Right lobe of liver (tissue), 6 donors: Measurements from ENCODE around the gene CARD19. TPM values are rescaled to one million over a fixed set of nuclear protein-coding genes. Genes with fewer than 3 reads are reported as not detected.

Experiments
- ATAC-seq, 4 donors: fragments of 200-7000 bp; cut with Tn5 transposase; one replicate each; pipeline ENCODE4 v1.9.1; 2020; ENCODE audit warnings: mild to moderate bottlenecking in 4 of 4, moderate library complexity in 4 of 4
- DNase-seq, 3 donors: peaks; one replicate each; pipeline ENCODE4 v3.0.0-alpha.2; 2020
- H3K27ac ChIP-seq, 3 donors: fragments of 200-600 bp; one replicate each; pipeline ENCODE4 v1.8.0; 2022
- H3K27me3 ChIP-seq, 2 donors: fragments of 200-600 bp; one replicate each; pipeline ENCODE4 v1.8.0; 2022
- H3K36me3 ChIP-seq, 4 donors: fragments of 200-600 bp; sonication (generic) in 1 of 4; one replicate each; pipeline versions ENCODE4 v1.5.1 to v1.8.0; 2017 to 2022; ENCODE audit warnings: control low read depth in 1 of 4
- H3K4me1 ChIP-seq, 4 donors: fragments of 200-600 bp; sonication (generic) in 1 of 4; one replicate each; pipeline versions ENCODE4 v1.5.1 to v1.8.0; 2017 to 2022; ENCODE audit warnings: control low read depth in 1 of 4
- H3K4me3 ChIP-seq, 3 donors: fragments of 200-600 bp; one replicate each; pipeline ENCODE4 v1.8.0; 2022
- H3K9me3 ChIP-seq, 4 donors: fragments of 200-600 bp; sonication (generic) in 1 of 4; one replicate each; pipeline versions ENCODE4 v1.5.1 to v1.8.0; 2017 to 2022; ENCODE audit warnings: control low read depth in 1 of 4
- CTCF ChIP-seq, 4 donors: fragments of 200-600 bp in 3 of 4; fragments of 450-650 bp in 1 of 4; IDR thresholded peaks; one replicate each; pipeline versions ENCODE4 v1.5.1 to v1.8.0; 2016 to 2022; ENCODE audit warnings: antibody characterized with exemption in 4 of 4, mild to moderate bottlenecking in 2 of 4
- POLR2A ChIP-seq: fragments of 450-650 bp; IDR thresholded peaks from one replicate; pipeline ENCODE4 v1.6.1; 2017; ENCODE audit warnings: antibody characterized with exemption, mild to moderate bottlenecking
- WGBS: methylation state at CpG from one replicate; pipeline ENCODE4 v1.1.6; 2018; ENCODE audit warnings: low coverage, low lambda C conversion rate; ENCODE audit not compliant: insufficient coverage; ENCODE audit errors: missing lambda C conversion rate; 5-methylcytosine and 5-hydroxymethylcytosine counted together
- intact Hi-C, 2 donors: fragments of 100-400 bp; cut with DNase I; formaldehyde crosslinking; loops; one replicate each; pipeline versions ENCODE4 v1.11.2 to v1.14.1; 2022
- total RNA-seq, 6 experiments: library from RNA; depleted of rRNA in 2 of 6; stranded (reverse); fragments of >200 nt in 2 of 6; fragmentation: NEBNext Ultra II Directional in 3 of 6; extraction: Animal tissue kit (Norgen Biotek cat#: 25700) in 3 of 6; gene quantifications; one replicate each; pipeline versions ENCODE4 v1.1.0 to v1.2.4, GENCODE V29; 2016 to 2023
- donor health status: DM: no; HTN: yes; CAD: no.
- donor health status: DM: no; HTN: no; CAD: no.
- donor health status: DM: no; HTN: no; CAD: no.
- donor health status: DM: no; HTN: yes; CAD: no.
- donor health status: DM: no; HTN: yes; CAD: no.

Gene CARD19
- total RNA-seq, 6 experiments from 2014 or later, result 6.3 to 31.7 (median 12.1) TPM

- intact Hi-C loops, result no loop called here
- Histone ChIP-seq H3K27ac (no peak overlapping the region), H3K27me3 (no peaks in the 10 kb centered on the region), H3K9me3 (no peaks in the 10 kb centered on the region), H3K4me3 (no peak overlapping the region), H3K4me1 (no peaks in the 10 kb centered on the region), H3K36me3 (peaks cover 0 to 5% (median 0%) of the 10 kb centered on the region in 4 donors)
- WGBS, result 50% methylated on average over 1 of the region's 14 CpGs
- ATAC-seq (no peak), DNase-seq (peak in 2 of 3 donors; percentile 37 to 43)
- no peak for TF ChIP-seq POLR2A
- no peak for TF ChIP-seq CTCF (IDR thresholded peaks at IDR 0.05)
Measured at GRCh38 chr9:93107151-93107824, 11.3 kb downstream of the CARD19 start.

GRCh38 chr9:93107825-93108161 is 11.8 kb downstream of the CARD19 start:
- Histone ChIP-seq H3K27ac (no peak overlapping the region), H3K36me3 (peaks cover 0 to 5% (median 0%) of the 10 kb centered on the region in 4 donors), H3K27me3 (no peaks in the 10 kb centered on the region), H3K4me1 (no peaks in the 10 kb centered on the region), H3K4me3 (no peak overlapping the region), H3K9me3 (no peaks in the 10 kb centered on the region)
- 80% methylated on average over 2 of the region's 6 CpGs for WGBS
- ATAC-seq, result no peak
- peak in 1 of 3 donors; percentile 37 for DNase-seq
- intact Hi-C loops, result no loop called here
- TF ChIP-seq CTCF (IDR thresholded peaks at IDR 0.05), result no peak
- no peak for TF ChIP-seq POLR2A

GRCh38 chr9:93108291-93109041 is 12.4 kb downstream of the CARD19 start:
- DNase-seq, result peak; percentile 26 to 54 (median 49)
- H3K27me3 ChIP-seq, result no peaks in the 10 kb centered on the region
- intact Hi-C loops, result no loop called here
- H3K4me3 ChIP-seq, result no peak overlapping the region
- 69% methylated on average over 4 of the region's 15 CpGs for WGBS
- TF ChIP-seq POLR2A, result no peak
- H3K9me3 ChIP-seq, result no peaks in the 10 kb centered on the region
- H3K27ac ChIP-seq, result no peak overlapping the region
- H3K36me3 ChIP-seq, result peaks cover 0 to 5% (median 0%) of the 10 kb centered on the region in 4 donors
- H3K4me1 ChIP-seq, result no peaks in the 10 kb centered on the region
- no peak for ATAC-seq

- H3K36me3 ChIP-seq, result peaks cover 0 to 5% (median 0%) of the 10 kb centered on the region in 4 donors
- no peak overlapping the region for H3K27ac ChIP-seq
- intact Hi-C loops, result loop anchor here (5.0 to 10.0 kb wide), 2 partner anchors 192 to 194 kb away; no protein-coding TSS in a partner anchor
- no peak for TF ChIP-seq POLR2A
- no peak for TF ChIP-seq CTCF (IDR thresholded peaks at IDR 0.05)
- WGBS, result no CpG with 5 or more reads among the region's 14 CpGs
- DNase-seq (peak; percentile 22 to 58 (median 46)), ATAC-seq (no peak)
- no peaks in the 10 kb centered on the region for H3K27me3 ChIP-seq
- H3K4me3 ChIP-seq, result no peak overlapping the region
- H3K4me1 ChIP-seq, result no peaks in the 10 kb centered on the region
- H3K9me3 ChIP-seq, result no peaks in the 10 kb centered on the region
Measured at GRCh38 chr9:93110311-93110855, 14.4 kb downstream of the CARD19 start.

GRCh38 chr9:93111001-93111370 is 15.0 kb downstream of the CARD19 start:
- H3K4me3 ChIP-seq, result no peak overlapping the region
- H3K36me3 ChIP-seq, result peaks cover 0 to 5% (median 0%) of the 10 kb centered on the region in 4 donors
- no peaks in the 10 kb centered on the region for H3K27me3 ChIP-seq
- TF ChIP-seq CTCF (IDR thresholded peaks at IDR 0.05) (no peak), POLR2A (no peak)
- ATAC-seq, result no peak
- 75% methylated on average over 3 of the region's 11 CpGs for WGBS
- no peak overlapping the region for H3K27ac ChIP-seq
- DNase-seq, result peak in 2 of 3 donors; percentile 15 to 45
- no peaks in the 10 kb centered on the region for H3K4me1 ChIP-seq
- no peaks in the 10 kb centered on the region for H3K9me3 ChIP-seq
- intact Hi-C loops, result loop anchor here (5.0 to 10.0 kb wide), 2 partner anchors 191 to 194 kb away; no protein-coding TSS in a partner anchor
